Esophagus squamous epithelium (tissue), 4 donors: ENCODE data around the gene IL13.

Experiments used
- CTCF ChIP-seq, 6 experiments: fragments of 450-650 bp in 4 of 6; fragments of 200-600 bp in 2 of 6; sonication (generic) in 2 of 6; IDR thresholded peaks; one replicate each; pipeline ENCODE4 v1.5.1; 2016 to 2019; ENCODE audit warnings: antibody characterized with exemption in 6 of 6, mild to moderate bottlenecking in 4 of 6, moderate library complexity in 4 of 6
- POLR2A ChIP-seq, 4 donors: fragments of 450-650 bp; IDR thresholded peaks; one replicate each; pipeline ENCODE4 v1.6.1; 2017; ENCODE audit warnings: antibody characterized with exemption in 4 of 4, mild to moderate bottlenecking in 4 of 4, moderate library complexity in 3 of 4

GRCh38 chr5:132667761-132668705 lies 10.1 kb downstream of the IL13 start:
- TF ChIP-seq CTCF (IDR thresholded peaks at IDR 0.05) (no peak), POLR2A (IDR thresholded peaks at IDR 0.05) (no peak)
